H1 (cell line): ENCODE results near the gene PARG. TPM values are rescaled to one million over a fixed set of nuclear protein-coding genes. Genes with fewer than 3 reads are reported as not detected.

Experiments
- CBX5 ChIP-seq: fragments of 300-800, 300-1000 bp; sonication (generic); IDR thresholded peaks from 2 replicates; pipeline ENCODE4 v1.7.1; 2016; ENCODE audit warnings: antibody characterized with exemption, low read length, low read depth
- CBX8 ChIP-seq: fragments of 300-800, 300-1000 bp; sonication (generic); IDR thresholded peaks from 2 replicates; pipeline ENCODE4 v1.7.1; 2016; ENCODE audit warnings: low read depth, low read length, borderline replicate concordance
- CHD7 ChIP-seq: fragments of 300-600 bp; sonication (generic); IDR thresholded peaks from 2 replicates; pipeline ENCODE4 v1.7.1; 2012; ENCODE audit warnings: low read length, moderate library complexity, mild to moderate bottlenecking, inconsistent platforms; ENCODE audit not compliant: insufficient replicate concordance
- E2F6 ChIP-seq: IDR thresholded peaks from 2 replicates; pipeline ENCODE4 v1.6.1; 2012; ENCODE audit warnings: inconsistent platforms
- EZH2 ChIP-seq: fragments of 200-600 bp; sonication (generic); IDR thresholded peaks from 2 replicates; pipeline ENCODE4 v1.7.1; 2012; ENCODE audit warnings: low read depth, mild to moderate bottlenecking, moderate library complexity, low read length, inconsistent platforms; ENCODE audit not compliant: severe bottlenecking
- KDM5A ChIP-seq: fragments of 200-600 bp; IDR thresholded peaks from 2 replicates; pipeline ENCODE4 v1.7.1; 2012; ENCODE audit warnings: mild to moderate bottlenecking, low read length, inconsistent platforms, mixed read lengths
- SAP30 ChIP-seq: fragments of 300-600 bp; sonication (generic); IDR thresholded peaks from 2 replicates; pipeline ENCODE4 v1.7.1; 2012; ENCODE audit warnings: low read length, moderate library complexity, mild to moderate bottlenecking, inconsistent platforms; ENCODE audit not compliant: insufficient read depth, insufficient replicate concordance
- SUZ12 ChIP-seq: fragments of 200-600 bp; sonication (generic); IDR thresholded peaks from 2 replicates; pipeline ENCODE4 v1.6.1; 2012; ENCODE audit warnings: mild to moderate bottlenecking, inconsistent platforms, low read length, moderate library complexity, mixed read lengths
- TAF1 ChIP-seq: IDR thresholded peaks from 2 replicates; pipeline ENCODE4 v1.6.1; 2011; ENCODE audit warnings: mild to moderate bottlenecking, low read depth, low read length
- YY1 ChIP-seq: IDR thresholded peaks from 2 replicates; pipeline ENCODE4 v1.6.1; 2011; ENCODE audit warnings: low read depth, mild to moderate bottlenecking, low read length
- polyA plus RNA-seq, 7 experiments: library from polyadenylated mRNA; depleted of rRNA in 3 of 7; stranded (reverse) in 5 of 7; unstranded in 2 of 7; fragments of >200 nt in 5 of 7; fragments of 200-250 nt in 2 of 7; gene quantifications; 1 replicate in 5 of 7; 2 replicates in 1 of 7; 4 replicates in 1 of 7; pipeline versions ENCODE4 v1.2.1 to v1.2.3, GENCODE V29; 2011 to 2013; ENCODE audit warnings: missing spikeins in 2 of 7, mixed read lengths in 2 of 7
- total RNA-seq: library from RNA; stranded (reverse); fragmentation: NEBNext Ultra II Directional; extraction: Animal tissue kit (Norgen Biotek cat#: 25700); gene quantifications from 2 replicates; pipeline ENCODE4 v1.2.1, GENCODE V29; 2021

The PARG gene
- total and polyA plus RNA-seq, 2 of the 8 experiments (the other 6 are each of a cell fraction or from before 2014, with no cell fraction given): 13.3 to 56.2 TPM

GRCh38 chr10:49775014-49775413, 166.8 kb downstream of the PARG start (continued):
- TF ChIP-seq CHD7 (no peak), SAP30 (no peak), CBX5 (no peak), CBX8 (no peak), EZH2 (no peak), SUZ12 (no peak), YY1 (no peak), TAF1 (no peak), E2F6 (no peak), KDM5A (no peak)
